Subcutaneous adipose tissue (tissue), 4 donors: ENCODE results near the gene NTN3. TPM values are rescaled to one million over a fixed set of nuclear protein-coding genes. Genes with fewer than 3 reads are reported as not detected.

Source experiments
- total RNA-seq, 4 donors: library from RNA; depleted of rRNA; stranded (reverse); fragments of >200 nt; gene quantifications; one replicate each; pipeline ENCODE4 v1.1.0, GENCODE V29; 2016
- TF ChIP-seq, protein P1 (sequence below): fragments of 450-650 bp; IDR thresholded peaks from one replicate; pipeline ENCODE4 v1.5.1; 2016; ENCODE audit warnings: low read depth, mild to moderate bottlenecking, control low read depth, antibody characterized with exemption, moderate library complexity

Gene NTN3
- total RNA-seq, 4 donors from 2014 or later: not detected

DNA sequence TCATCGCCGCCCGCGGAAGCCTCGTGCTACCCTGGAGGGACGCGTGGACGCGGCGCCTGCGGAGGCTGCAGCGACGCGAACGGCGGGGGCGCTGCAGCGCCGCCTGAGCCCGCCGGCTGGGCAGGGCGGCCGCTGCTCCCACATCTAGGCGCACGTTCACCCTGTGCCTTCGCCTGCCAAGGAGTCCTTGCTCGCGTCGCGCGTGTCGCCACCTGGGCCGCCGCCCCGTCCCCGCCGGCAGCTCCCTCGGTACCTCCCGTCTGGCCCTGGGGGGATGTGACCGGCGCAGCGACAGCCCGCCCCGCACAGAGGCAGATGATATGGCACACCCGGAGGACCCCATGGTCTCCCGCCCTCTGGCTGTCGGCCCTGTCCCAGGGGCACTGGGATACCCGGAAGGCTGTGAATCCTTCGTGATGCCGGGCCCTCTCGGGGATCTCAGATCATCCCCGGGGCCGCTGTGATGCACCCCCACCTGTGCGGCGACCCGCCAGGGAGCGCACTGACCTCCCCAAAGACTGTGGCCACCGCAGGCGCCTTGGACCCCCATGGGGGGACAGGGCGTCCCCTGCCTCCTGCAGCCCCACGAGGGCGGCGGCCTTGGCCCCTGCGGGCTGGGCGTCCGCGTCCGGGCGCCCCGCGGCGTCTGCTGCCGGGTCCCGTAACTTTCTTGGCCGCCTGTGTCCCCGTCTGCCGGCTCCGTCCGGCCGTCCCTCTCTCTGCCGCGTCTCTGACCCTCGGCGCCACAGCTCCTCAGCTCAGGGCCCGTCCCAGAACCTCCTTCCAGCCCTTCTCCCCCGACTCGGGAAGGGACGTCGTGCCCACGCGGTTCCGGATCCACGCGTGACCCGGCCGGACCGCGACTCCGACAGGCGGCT, 3.1 kb downstream of the NTN3 start:
- TF ChIP-seq, protein P1, sequence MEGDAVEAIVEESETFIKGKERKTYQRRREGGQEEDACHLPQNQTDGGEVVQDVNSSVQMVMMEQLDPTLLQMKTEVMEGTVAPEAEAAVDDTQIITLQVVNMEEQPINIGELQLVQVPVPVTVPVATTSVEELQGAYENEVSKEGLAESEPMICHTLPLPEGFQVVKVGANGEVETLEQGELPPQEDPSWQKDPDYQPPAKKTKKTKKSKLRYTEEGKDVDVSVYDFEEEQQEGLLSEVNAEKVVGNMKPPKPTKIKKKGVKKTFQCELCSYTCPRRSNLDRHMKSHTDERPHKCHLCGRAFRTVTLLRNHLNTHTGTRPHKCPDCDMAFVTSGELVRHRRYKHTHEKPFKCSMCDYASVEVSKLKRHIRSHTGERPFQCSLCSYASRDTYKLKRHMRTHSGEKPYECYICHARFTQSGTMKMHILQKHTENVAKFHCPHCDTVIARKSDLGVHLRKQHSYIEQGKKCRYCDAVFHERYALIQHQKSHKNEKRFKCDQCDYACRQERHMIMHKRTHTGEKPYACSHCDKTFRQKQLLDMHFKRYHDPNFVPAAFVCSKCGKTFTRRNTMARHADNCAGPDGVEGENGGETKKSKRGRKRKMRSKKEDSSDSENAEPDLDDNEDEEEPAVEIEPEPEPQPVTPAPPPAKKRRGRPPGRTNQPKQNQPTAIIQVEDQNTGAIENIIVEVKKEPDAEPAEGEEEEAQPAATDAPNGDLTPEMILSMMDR: no peak

DNA sequence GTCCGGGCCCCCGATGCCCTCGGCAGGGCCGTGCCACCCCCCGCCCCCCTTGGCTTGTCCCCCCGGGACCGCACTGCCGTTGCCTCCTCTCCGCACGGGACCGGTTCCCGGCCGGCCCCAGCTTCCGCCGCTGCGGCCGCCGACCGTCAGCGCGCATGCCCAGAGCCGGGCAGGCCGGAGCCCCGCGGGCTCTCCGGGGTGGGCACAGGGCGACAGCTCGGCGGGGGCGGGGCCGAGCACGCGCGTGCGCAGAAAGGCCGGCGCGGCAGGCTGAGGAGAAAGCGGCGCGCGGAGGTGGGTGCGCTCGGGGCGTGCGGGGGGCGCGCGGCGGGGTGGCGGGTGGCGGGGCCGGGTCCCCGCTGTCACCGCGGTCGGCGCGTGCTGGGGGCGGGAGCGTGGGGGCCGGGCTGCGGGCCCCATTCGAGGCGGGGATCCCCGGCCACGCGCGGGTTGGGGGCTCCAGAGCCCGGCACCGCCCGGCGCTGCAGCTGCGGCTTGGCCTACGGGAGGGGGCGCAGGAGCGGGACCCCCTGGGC, 3.8 kb downstream of the NTN3 start, which contains the start of gene TBC1D24:
Gene TBC1D24, plus strand, starts transcription at position 251 of the 536 bp plus-strand sequence. CDS start 21,022 bp downstream, outside the sequence.
- TF ChIP-seq, protein P1: no peak

DNA sequence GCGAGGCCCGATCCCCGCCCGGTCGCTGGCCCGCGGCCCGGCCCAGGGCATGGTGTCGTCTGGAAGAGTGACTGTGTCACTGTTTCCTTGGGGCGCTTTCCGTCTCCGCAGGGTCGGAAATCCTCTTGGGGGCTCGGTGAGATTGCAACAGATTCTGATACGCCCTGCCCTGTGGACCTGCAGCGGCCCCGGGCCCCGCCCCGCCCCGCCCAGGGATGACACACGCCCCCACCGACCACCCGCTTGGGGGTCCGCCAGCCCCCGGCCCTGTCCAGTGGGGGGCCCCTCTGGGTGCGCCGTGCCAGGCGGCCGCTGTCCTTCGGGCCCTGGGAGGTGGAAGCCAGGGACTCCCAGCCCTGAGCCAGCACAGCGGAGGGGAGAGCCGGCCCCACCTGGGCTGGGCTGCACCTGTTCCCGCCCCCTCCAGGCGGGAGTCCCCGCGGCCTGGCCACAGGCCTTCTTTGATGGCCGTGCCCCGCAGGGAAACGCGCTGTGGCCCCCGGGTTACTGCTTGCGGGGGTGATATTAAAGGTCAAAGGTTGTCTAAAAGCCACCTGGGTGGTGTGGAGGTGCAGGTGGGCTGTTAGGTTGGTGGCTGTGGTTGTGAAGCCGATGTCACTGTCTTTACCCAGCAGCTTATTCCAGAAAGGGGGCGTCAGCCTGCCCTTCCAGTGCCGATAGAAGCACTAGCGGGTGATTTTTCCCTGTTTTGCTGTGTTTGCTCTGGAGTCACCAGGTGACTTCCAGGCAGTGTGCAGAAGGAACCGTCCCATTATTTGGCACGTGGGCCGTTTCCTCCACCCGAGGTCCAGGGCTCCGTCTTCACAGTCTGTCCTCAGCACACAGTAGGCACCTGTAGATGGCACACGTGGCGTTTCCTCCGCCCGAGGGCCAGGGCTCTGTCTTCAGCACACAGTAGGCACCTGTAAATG, 4.6 kb downstream of the NTN3 start:
- TF ChIP-seq, protein P1: no peak

DNA sequence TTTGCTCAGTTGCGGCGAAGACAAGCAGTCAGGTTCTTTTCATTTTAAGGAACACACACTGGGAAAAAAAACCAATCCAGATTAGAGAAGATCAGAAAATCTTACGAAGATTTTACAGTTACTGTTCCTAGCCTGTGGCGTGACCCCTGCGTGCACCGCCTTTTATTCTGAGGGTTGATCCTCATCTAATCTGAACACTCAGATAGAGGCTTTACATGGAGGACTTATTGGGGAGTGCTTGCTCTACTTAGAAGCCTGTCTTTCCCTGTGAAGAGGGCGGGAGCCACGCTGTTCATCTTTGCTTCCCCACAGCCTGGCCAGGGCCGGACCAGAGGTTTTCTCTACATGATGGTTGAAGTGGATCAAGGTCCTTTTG, 5.2 kb downstream of the NTN3 start:
- TF ChIP-seq, protein P1: no peak

DNA sequence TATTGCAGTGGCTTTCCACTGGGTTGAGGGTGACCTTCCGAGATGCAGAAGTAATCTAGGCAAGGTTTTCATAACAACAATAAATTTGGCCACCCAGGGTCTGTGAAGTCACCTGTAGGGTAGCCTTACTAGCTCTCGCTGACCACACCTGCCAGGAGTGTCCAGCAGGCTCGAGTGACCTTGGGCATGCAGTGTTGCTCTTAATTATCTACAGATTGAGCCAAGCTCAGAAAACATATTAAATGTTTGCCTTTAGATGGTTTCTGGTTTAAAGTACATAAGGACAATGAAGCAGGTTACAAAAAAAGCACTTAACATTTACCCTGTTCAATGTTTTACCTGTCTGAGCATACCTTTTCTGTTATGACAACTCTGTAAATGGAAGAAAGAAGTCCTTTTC, 5.6 kb downstream of the NTN3 start:
- TF ChIP-seq, protein P1: no peak

DNA sequence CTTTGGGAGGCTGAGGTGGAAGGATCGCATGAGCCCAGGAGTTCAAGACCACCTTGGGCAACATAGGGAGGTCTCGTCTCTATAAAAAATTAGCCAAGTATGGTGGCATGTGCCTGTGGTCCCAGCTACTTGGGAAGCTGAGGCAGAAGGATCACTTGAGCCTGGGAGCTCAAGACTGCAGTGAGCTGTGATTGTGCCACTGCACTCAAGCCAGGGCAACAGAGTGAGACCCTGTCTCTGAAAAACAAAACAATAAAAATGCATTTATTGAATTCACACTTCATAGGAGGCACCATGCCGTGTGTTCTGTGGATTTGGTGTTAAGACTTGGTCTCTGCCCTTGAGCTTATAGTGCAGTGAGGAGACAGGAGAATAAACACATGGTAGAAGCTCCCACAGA, 6.2 kb downstream of the NTN3 start:
- TF ChIP-seq, protein P1: no peak
